HG03045 (cell line): ENCODE results near the gene COX14.
"Not testable (repeated sequence)": the region's sequence is repeated elsewhere in the genome, so short reads cannot be mapped to it uniquely, and the experiment has no call there.

Experiments
- ATAC-seq: cut with Tn5 transposase; IDR thresholded peaks from one replicate; pipeline ENCODE4 v1.9.1; 2021; ENCODE audit warnings: mild to moderate bottlenecking, moderate library complexity; ENCODE audit not compliant: unreplicated experiment

COX14 gene

DNA sequence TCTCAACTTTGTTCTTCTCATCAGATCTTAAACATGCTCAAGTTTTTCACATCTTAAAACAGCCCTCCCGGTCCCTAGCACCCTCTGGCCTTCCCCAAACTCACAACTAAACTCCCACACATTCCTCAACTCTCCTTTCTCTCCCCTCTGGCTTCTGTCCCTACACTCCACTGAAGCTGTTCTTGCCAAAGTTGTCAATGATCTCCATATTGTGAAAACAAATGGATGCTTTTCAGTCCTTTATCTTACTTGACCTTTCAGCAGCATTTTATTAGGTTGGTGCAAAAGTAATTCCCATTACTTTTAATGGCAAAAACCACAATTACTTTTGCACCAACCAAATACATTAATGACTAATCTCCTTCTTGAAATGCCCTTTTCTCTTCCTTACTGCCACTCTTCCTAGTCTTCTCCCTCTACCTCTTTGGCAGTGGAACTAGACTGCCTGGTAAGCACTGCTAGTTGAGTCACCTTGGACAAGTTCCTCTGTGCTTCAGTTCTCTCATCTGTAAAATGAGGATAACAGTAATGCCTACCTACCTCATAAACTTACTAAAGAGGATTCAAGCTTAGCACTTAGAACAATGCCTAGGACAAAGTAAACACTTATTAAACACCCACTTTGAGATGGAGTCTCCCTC, 39.1 kb downstream of the COX14 start:
- no peak for ATAC-seq

DNA sequence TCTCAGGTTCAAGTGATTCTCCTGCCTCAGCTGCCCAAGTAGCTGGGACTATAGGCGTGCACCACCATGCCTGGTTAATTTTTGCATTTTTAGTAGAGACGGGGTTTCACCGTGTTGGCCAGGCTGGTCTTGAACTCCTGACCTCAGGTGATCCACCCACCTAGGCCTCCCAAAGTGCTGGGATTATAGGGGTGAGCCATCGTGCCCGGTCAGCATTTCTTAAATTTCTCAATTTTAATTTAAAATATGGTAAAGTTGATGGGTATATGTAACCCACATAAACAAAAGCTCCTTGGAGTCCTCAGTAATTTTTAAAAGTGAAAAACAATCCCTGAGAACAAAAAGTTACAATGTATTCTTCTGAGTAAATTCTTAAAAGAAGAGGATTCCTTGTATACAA, 42.9 kb downstream of the COX14 start:
- ATAC-seq: not testable (repeated sequence)

DNA sequence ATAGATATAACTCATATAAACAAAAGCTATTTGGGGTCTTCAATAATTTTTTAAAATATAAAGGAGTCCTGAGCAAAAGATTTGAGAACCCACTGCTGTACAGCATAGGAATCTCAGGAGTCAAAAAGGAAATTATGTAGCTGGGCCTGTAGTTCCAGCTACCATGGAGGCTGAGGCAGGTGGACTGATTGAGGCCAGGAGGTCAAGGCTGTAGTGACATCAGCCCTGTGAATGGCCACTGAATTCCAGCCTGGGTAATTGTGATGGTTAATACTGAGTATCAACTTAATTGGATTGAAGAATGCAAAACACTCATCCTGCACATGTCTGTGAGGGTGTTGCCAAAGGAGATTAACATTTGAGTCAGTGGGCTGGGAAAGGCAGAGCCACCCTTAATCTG, 44.6 kb downstream of the COX14 start:
- no peak for ATAC-seq

DNA sequence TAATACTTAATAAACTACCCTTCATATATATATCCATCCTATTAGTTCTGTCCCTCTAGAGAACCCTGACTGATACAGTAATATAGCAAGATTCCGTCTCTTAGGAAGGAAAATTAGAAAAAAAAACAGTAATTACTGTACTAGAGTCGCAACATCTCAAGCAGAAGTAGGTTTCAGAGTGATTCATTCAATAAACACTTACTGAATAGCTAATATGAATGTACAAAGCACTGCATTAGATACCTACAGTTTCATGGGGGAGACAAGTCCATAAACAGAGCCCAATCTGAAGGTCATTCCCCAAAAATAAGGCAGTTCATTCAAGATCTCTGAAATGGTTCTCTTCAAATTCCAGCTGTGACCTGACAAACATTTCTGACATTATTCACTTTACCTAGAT, 45.2 kb downstream of the COX14 start:
- no peak for ATAC-seq

DNA sequence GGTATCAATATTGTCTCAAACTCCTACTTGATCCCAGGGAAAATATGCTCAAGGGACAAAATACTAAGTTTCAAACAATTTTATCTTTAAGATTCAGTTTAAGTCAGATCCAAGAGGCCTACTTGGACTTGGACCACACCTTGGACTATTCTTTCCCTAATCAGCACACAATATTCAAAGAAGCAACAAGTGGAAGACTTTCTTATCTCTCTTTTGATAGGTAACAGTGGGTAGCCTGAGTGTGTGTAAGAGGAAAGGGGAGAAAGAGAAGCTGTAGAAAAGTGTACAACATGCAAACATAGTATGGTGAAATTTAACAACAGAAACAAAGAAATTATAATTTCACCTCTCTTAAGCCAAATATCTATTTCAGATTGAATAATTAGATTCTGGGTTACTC, 48.6 kb downstream of the COX14 start:
- ATAC-seq: no peak

DNA sequence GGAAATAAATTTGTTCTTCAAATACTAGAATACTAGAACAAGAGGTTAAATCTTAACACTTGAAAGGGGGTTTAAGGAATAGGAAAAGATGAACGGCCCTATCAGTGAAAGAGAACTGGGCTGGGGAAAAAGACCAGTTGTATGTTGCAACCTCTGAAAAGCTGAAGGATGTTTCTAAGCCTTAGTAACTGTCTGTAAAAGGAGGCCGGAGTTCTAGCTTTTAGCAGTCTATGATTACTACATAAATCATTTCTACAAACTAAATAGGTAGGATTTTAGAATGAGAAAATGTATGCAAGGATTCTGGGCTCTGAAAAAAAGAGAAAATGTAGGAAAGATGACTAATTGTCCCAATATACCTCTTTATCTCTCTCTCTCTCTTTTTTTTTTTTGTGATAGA, 50.2 kb downstream of the COX14 start:
- no peak for ATAC-seq

DNA sequence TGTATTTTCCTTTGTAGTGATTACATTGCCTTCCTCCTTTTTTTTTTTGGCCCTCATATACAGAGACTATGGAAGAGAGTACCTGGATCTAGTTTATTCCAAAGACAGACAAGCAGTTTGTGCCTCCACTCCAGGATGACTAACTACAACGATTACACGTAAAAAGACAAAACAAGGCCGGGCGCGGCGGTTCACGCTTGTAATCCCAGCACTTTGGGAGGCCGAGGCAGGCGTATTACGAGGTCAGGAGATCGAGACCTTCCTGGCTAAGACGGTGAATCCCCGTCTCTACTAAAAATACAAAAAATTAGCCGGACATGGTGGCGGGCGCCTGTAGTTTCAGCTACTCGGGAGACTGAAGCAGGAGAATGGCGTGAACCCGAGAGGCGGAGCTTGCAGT, 52.9 kb downstream of the COX14 start:
- ATAC-seq: no peak

DNA sequence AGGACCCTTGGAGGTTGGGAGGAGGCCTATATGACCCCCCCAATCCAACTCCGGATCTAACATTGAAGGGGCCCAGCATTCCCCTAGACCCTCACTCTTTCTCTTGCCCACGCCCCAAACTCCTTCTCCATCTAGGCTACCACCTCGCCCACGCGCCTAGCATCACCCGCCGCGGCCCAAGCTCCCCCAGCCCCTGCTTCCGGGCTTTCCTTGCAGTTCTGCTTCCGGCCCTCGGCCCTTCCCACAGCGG, 54.7 kb downstream of the COX14 start:
- ATAC-seq: peak; percentile 44

DNA sequence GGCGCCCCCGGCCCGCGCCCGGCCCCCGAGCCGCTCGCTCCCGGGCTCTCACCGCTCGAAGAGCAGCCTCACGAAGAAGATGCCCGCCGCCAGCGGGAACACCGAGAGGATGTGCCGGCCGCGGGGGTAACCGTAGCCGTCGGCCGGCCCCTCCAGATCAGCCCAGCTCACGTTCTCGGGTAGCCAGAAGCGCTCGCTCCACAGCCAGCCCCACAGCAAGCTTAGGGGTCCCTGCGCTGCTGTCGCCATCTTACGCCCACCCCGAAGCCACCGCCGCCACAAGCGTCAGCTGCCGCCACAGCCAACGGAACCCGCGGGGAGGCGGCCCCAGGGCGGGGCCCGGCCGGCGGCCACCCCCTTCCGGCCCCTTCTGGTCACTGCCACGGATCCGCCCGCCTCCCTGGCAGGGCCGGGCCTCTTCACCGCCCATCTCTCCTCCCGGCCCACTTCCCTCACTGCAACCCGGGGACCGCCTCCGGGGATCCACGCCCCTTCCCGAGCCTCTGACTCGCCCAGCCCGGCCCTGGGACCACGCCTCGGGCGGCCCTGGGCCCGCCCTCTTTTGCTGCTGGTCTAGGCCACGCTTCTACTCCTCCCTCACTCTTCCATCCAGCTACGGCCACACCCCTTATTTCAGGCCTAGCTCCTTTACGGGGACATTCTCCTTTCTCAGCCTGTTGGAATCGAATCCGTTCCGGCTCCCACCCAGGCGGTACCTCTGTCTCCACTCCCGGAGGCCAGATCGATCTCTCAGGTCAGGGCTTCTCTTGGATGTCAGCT, 55.2 kb downstream of the COX14 start, which contains the start of gene CERS5:
CERS5 (minus strand) TSS at position 321 of the 780 bp plus-strand sequence; CDS start at position 249, 72 bp downstream.
- ATAC-seq: peak; percentile 97
